ENCODE results near the gene SLC8B1.

The SLC8B1 gene

GRCh38 chr12:113292091-113292490 is 42.8 kb downstream of the SLC8B1 start:
- DNase-seq, result no peak

DNA sequence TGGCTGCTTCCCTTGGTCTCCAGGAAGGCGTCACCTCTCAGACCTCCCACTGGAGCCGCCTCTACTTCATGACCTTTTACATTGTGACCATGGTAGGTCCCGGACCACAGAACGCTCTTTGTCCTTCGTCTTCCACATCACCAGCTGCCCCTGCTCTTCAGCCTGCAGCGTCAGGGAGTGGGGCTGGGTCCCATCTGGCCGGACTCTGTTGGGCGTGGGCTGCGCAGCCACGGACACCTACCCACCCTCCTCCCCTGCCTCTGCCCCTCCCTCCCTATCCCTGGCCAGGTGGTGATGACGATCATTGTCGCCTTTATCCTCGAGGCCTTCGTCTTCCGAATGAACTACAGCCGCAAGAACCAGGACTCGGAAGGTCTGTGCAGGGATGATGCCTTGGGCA is 43.3 kb downstream of the SLC8B1 start:
- no peak for DNase-seq

DNA sequence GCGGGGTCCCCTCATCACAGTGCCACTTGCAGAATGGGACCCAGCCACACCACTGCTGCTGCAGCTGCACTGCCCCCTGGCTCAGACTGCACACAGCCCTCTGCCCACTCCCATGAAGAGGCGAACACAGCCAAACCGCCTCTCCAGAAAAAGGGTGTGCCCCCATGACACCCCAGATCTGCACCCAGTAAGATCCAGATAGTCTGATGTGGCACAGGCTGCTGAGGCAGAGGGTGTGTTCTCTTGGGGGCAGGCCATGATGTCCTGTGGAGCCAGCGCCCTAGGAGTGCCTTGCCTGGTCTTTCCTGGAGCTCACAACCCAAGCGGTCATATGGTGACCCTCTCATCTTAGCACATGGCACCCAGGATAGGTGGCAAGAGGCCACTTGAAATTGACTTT is 44.4 kb downstream of the SLC8B1 start:
- DNase-seq, result no peak

DNA sequence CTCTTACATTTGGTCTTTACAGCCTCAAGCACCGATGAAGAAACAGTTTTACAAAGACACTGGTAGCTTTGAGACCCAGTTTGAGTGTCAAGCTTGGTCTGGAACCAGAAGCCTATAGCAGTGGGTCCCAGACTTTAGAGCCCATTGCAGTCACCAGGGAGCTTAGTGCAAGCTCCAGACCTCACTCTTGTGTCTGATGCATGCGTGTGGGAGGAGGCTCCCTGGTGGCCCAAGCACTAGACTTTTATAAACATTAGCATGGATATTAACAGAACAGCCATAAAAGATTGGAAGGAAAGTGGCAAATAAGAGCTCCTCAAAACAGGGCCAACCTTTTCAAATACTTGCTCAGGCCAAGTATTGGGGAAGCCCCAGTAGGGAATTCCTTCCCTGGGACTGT is 45.5 kb downstream of the SLC8B1 start:
- DNase-seq, result no peak

DNA sequence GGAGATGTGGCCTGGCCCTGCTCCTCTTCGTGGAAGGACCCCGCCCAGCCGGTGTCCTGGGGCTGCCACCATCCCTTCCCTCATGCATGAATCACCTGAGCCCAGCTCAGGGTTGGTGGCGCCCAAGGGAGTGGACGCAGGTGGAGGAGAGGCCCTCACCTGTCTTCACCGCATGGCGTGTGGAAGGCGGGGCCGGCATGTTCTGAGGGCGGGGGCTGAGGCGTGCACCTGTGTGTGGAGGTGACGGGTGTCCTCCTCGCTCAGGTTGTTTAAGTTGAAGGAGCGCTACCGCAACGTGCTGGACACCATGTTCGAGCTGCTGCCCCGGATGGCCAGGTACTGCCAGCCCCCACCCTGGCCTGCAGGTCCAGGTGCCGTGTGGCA is 47.0 kb downstream of the SLC8B1 start:
- DNase-seq, result no peak

DNA sequence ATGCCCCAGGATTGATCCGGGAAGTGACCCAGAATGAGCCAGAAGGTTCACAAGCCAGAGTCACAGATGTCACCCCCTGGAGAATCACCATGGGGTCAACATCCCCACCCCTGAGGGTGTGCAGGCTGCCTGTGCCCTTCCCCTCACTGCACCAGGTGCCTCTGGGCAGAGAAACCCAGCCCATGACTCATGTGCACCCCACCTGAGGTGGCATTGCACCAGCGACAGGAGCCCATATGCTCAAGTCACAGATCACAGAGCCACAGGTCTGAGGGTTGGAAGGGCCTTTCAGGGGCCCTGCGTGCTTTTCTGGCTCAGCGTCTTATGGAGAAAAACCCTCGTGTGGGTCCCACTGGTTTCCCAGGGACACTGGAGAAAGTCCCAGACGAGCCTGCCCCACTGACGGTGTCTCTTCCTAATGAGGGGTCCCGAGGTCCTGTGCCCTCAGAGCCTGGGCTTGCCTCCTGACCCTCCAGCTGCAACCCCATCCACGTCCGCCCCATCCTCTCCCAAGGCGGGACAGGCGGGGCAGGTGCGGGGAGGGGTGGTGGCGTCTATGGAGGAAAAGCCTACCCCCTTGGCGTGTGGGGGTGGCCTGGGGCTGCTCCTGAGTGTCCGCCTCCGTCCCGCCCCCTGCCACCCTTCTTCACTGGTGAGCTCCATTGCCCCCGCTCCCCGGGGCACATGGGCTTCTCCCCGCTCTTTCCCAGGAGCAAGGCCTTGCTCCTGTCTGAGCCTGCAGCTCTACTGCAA is 47.6 kb downstream of the SLC8B1 start:
- DNase-seq, result no peak

DNA sequence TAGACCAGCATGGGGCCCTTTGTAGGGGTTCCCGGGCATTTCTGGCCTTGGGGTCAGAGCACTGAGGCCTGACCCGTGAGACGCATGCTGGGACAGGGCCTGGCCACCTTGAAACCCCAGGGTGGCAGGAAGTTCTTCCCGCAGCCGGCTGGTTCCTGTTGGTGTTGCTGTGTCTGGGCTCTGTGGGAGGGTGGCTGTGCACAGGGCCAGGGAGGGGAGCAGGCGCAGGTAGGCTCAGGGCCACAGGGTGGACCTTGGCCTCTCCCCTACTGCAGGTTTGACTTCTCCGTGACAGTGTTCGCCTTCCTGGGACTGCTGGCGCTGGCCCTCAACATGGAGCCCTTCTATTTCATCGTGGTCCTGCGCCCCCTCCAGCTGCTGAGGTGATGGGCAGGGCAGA is 48.2 kb downstream of the SLC8B1 start:
- no peak for DNase-seq

GRCh38 chr12:113285679-113286610 is 49.0 kb downstream of the SLC8B1 start:
- DNase-seq, result no peak

DNA sequence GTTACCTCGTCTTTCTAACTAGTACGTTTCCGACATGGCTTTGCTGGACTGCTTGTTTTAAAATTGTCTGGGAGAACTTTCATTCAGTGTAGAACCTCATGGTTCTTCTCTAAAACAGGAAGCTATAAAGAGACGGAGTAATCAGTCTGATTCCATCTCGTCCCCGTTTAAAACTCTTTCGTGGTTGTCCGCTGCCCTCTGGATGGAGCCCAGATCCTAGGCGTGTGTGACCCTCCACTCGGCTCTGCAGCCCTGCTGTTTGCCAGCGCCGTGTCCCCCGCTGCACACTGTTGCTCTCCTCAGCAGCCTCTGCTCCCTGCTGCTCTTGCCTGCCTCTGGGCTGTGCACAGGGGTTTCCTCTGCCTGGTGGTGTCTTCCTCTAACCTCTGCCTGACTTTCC is 50.2 kb downstream of the SLC8B1 start:
- DNase-seq, result no peak

DNA sequence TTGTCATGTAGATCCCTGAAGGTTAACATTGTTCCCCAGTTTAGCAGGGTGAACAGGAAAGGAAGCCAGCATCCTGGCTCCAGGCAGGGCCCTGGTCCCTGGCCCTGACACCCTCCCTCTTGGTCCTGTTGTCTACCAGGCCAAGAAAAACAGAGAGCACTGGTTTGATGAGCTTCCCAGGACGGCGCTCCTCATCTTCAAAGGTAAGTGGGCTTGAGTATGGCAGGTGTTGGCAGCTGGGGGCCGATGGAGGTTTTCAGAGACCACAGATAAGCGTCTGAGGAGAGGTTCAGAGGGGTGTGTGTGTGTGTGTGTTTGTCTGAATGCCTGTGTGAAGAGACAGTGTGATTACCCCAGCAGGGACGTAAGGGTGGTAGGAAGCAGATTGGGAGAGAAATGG is 56.3 kb downstream of the SLC8B1 start:
- DNase-seq, result no peak

- no peak for DNase-seq
Measured at GRCh38 chr12:113278141-113278540, 56.8 kb downstream of the SLC8B1 start.

DNA sequence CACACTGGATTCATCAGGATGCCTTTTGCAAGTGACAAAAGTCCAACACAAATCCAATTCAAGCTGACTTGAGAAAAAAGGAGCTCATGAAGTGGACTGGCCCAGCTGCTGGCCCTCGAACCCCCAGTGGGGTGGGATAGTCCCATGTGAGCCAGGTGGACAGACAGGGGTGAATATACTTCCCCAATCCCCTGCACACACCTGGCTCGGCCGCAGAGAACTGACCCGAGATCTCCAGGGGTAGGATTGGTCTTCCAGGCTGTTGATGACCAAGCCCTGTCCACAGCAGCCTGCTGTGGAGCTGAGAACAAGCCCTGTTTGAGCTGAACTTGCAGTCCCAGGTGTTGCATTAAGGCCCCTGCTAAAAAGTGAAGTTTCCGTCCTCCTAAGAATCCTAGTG is 57.4 kb downstream of the SLC8B1 start:
- no peak for DNase-seq

DNA sequence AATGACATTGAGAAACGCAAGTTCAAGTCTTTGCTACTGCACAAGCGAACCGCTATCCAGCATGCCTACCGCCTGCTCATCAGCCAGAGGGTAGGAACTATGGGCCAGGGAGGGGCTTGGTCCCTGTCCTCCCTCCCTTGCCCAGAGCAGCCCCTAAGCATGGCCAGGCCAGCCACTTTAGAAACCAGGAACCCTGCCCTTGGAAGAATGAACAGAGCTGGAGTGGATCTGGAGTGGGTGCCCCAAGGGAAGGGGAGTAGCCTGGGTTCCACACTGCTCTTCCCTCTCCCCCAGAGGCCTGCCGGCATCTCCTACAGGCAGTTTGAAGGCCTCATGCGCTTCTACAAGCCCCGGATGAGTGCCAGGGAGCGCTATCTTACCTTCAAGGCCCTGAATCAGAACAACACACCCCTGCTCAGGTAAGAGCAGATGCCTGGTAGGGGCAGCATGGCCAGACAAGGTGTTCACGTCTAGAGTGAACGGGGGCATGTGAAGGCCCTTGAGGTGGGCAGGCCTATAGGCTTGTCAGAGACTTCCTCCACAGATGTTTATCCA is 57.9 kb downstream of the SLC8B1 start:
- DNase-seq, result no peak

DNA sequence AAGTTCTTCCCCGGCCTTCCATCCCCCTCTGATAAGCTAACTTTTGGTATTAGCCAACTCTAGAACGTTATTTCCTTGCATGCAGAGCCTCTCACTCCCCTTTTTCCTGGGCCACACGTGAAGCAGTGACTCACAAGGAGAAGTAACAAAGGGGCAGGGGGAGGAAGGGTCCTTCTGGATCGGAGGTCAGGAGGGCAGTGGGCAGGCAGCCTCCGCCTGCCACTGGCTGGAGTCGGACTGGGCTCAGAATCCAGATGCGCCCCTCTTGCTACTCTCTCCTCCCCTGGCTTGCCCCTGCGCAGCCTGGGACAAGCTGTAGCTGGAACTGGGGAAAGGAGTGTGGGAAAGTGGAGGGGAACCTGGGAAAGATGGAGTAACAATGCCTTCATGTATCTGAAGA is 58.6 kb downstream of the SLC8B1 start:
- DNase-seq, result no peak

DNA sequence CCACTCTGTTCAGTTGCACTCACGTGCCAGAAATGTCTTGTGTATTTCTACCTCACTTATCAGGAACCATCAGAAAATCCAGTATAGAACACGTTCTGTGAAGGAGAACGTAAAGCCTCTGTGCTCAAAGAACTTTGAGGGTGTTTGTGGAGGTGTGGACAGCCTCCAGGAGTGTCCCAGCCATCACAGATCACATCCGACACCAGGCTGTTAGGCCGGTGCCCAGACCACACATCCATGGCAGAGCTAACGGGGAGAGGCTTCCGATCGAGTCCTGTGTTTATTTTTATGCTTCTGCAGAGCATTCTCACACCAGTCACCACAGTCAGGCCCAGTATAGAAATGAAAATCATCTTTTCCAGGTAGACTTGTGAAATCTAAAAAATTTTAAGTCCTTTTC is 60.1 kb downstream of the SLC8B1 start:
- DNase-seq, result no peak

DNA sequence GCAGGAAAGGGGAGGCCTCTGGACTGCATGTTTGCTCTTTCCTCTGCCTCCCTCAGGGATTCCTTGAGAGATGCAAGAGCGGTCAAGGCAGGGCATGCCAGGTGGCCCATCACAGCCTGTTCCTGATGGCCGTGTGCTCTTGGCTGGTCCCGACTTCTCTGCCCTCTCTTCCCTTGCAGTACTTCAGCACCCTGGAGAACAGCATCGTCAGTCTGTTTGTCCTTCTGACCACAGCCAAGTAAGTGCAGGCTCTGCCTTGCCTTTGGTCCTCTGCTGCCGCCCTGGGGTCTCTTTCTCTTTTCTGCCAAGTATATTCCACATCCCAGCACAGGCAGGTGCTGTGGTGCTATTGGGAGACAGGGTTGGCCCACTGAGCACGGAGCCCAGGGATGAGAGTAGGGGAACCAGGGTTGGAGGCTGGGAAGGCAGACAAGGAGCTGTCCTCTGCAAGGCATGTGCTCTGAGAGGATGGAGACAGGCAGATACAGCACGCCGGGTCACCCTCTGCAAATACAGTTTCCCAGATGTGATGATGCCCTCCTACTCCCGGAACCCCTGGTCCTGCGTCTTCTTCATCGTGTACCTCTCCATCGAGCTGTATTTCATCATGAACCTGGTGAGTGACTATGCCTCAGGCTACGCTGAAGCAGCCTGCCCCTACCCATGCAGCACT is 61.7 kb downstream of the SLC8B1 start:
- no peak for DNase-seq

GRCh38 chr12:113271853-113272561 is 62.9 kb downstream of the SLC8B1 start:
- no peak for DNase-seq

GRCh38 chr12:113271466-113271852 is 63.5 kb downstream of the SLC8B1 start:
- DNase-seq, result no peak

GRCh38 chr12:113270709-113271009 is 64.2 kb downstream of the SLC8B1 start:
- no peak for DNase-seq

DNA sequence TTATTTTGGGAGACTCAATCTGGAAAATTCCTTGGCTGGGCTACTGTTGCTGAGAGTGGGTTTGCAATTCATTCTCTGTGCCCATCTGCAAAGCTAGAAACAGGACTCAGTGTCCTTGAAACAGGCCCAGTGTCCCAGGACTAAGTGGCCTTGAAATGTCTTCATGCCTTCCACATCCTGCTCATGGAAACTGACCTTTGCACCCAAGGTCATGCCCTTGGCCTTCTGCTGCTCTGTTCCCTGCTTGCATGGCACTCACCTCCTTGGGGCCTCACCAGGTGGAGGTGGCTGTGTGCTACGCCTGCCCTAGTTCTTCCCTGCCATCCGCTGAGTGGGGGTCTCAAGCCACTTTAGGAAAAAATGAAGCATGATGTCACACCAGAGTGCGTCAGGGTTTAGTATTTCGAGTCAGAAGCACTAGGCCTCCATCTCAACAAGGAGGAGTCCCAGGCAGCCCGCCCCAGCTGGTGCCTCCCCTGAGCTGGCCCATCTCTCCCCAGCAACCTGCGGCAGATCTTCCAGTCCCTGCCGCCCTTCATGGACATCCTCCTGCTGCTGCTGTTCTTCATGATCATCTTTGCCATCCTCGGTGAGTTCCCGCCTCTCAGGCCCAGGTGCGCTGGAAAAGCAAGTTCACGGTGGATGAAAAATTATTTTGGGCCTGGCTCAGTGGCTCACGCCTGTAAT is 65.5 kb downstream of the SLC8B1 start:
- DNase-seq, result no peak

DNA sequence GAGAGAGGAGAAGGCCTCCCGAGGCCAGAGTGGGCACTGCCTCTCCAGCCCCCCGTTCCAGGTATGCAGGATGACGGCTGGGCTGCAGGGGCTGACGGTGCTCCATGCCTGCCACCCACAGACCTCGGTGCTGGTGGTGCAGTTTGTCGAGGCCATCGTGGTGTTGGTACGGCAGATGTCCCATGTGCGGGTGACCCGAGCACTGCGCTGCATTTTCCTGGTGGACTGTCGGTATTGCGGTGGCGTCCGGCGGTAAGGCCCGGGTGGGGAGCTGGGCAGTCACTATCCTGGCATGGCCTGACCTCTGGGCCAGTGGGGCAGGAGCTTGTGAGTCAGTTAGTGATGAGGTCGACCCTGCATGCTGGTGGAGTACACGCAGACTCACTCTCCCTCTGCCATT is 66.3 kb downstream of the SLC8B1 start:
- no peak for DNase-seq

DNA sequence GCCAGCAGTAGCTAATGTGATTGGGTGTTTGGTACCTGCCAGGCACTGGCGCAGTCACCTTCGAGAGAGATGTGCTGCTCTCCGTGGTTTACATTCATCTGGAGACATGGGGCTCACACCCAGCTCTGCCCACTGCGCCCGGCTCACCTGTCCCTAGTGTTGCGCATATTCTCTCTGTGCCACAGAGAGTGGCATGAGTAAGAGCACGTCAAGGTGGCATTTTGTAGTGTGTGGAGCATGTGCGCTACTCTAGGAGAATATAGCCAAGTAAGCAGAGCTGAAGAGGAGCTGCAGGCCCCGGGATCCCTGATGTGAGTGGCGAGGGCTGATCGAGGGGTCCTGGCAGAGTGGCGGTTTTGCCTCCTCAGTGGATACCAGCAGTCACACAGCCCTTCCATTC is 66.8 kb downstream of the SLC8B1 start:
- DNase-seq, result no peak
